MCF 10A (cell line): Measurements from ENCODE around the gene OLFM3. TPM values are rescaled to one million over a fixed set of nuclear protein-coding genes. Genes with fewer than 3 reads are reported as not detected.

Source experiments
- BruUV-seq: library from RNA; stranded (reverse); fragments of 400-500 nt; replicated peaks from 2 replicates; lab custom pipeline; 2021; lab: Mats Ljungman, UMichigan
- CTCF ChIA-PET: fragments of 300-600 bp; sonication (Branson Sonifier 250); formaldehyde crosslinking; extraction: SDS; loops from one replicate; lab custom pipeline; 2021; ENCODE audit warnings: antibody characterized with exemption, inconsistent platforms; lab: Yijun Ruan, JAX
- POLR2A ChIA-PET: fragments of 300-600, 350-650 bp; sonication (Branson Sonifier 250); formaldehyde crosslinking; extraction: SDS; loops from one replicate; lab custom pipeline; 2020; ENCODE audit warnings: antibody characterized with exemption, inconsistent platforms; lab: Yijun Ruan, JAX
- DNase-seq: peaks from one replicate; pipeline ENCODE4 v3.0.0-alpha.2; 2018; ENCODE audit not compliant: unreplicated experiment
- H3K27ac Mint-ChIP-seq: one replicate; pipeline ENCODE4 v1.8.0; 2022; ENCODE audit warnings: mild to moderate bottlenecking, low read depth, mixed read lengths; ENCODE audit not compliant: unreplicated experiment
- H3K27me3 Mint-ChIP-seq: one replicate; pipeline ENCODE4 v1.8.0; 2022; ENCODE audit warnings: mixed read lengths; ENCODE audit not compliant: insufficient read depth, unreplicated experiment
- H3K36me3 Mint-ChIP-seq: one replicate; pipeline ENCODE4 v1.8.0; 2022; ENCODE audit warnings: mild to moderate bottlenecking, moderate library complexity, mixed read lengths; ENCODE audit not compliant: insufficient read depth, unreplicated experiment
- H3K4me1 Mint-ChIP-seq: one replicate; pipeline ENCODE4 v1.8.0; 2022; ENCODE audit warnings: mixed read lengths; ENCODE audit not compliant: insufficient read depth, unreplicated experiment
- H3K4me3 Mint-ChIP-seq: one replicate; pipeline ENCODE4 v1.8.0; 2022; ENCODE audit warnings: mild to moderate bottlenecking, moderate library complexity, mixed read lengths; ENCODE audit not compliant: unreplicated experiment
- H3K9me3 Mint-ChIP-seq: one replicate; pipeline ENCODE4 v1.8.0; 2022; ENCODE audit warnings: mixed read lengths; ENCODE audit not compliant: unreplicated experiment
- CTCF ChIP-seq: fragments of 200-600 bp; IDR thresholded peaks from one replicate; pipeline ENCODE4 v1.8.0; 2022; ENCODE audit warnings: antibody characterized with exemption, mild to moderate bottlenecking; ENCODE audit not compliant: unreplicated experiment
- intact Hi-C: fragments of 100-400 bp; cut with micrococcal nuclease; formaldehyde crosslinking; loops from 2 replicates; pipeline ENCODE4 v1.14.1; 2022
- total RNA-seq: library from RNA; stranded (reverse); gene quantifications from 2 replicates; pipeline ENCODE4 v1.2.3, GENCODE V29; 2022

Gene OLFM3
- total RNA-seq, 1 experiment from 2014 or later: not detected

- intact Hi-C loops: no loop called here
- H3K27me3 Mint-ChIP-seq: peaks cover 87% of the 10 kb centered on the region
- TF ChIP-seq CTCF: no peak
- no peaks in the 10 kb centered on the region for H3K36me3 Mint-ChIP-seq
- BruUV-seq: no TSS peak
- no peaks in the 10 kb centered on the region for H3K4me1 Mint-ChIP-seq
- ChIA-PET POLR2A (no interaction called here), CTCF (interaction anchor here (0.7 kb wide), 1 partner anchor 1141 kb away, joined by 3 read pairs; no protein-coding TSS in a partner anchor)
- H3K4me3 Mint-ChIP-seq: no peak overlapping the region
- H3K27ac Mint-ChIP-seq: no peak overlapping the region
- DNase-seq: no peak
- no peaks in the 10 kb centered on the region for H3K9me3 Mint-ChIP-seq
Observed at GRCh38 chr1:101965341-101965740, 31.4 kb downstream of the OLFM3 start.

- DNase-seq: no peak
- POLR2A ChIA-PET: no interaction called here
- H3K27me3 Mint-ChIP-seq: peaks cover 83% of the 10 kb centered on the region
- no peak for TF ChIP-seq CTCF
- CTCF ChIA-PET: no interaction called here
- BruUV-seq: no TSS peak
- no peak overlapping the region for H3K27ac Mint-ChIP-seq
- H3K4me1 Mint-ChIP-seq: no peaks in the 10 kb centered on the region
- no peak overlapping the region for H3K4me3 Mint-ChIP-seq
- intact Hi-C loops: no loop called here
- no peaks in the 10 kb centered on the region for H3K9me3 Mint-ChIP-seq
- H3K36me3 Mint-ChIP-seq: no peaks in the 10 kb centered on the region
Observed at GRCh38 chr1:101964708-101965107, 32.0 kb downstream of the OLFM3 start.

- TF ChIP-seq CTCF: no peak
- CTCF ChIA-PET: interaction anchor here (0.9 kb wide), 1 partner anchor 11 kb away, joined by 4 read pairs; no protein-coding TSS in a partner anchor
- DNase-seq: no peak
- intact Hi-C loops: no loop called here
- Mint-ChIP-seq H3K4me3 (no peak overlapping the region), H3K9me3 (no peaks in the 10 kb centered on the region), H3K36me3 (no peaks in the 10 kb centered on the region), H3K27ac (no peak overlapping the region), H3K27me3 (peaks cover 80% of the 10 kb centered on the region), H3K4me1 (no peaks in the 10 kb centered on the region)
- POLR2A ChIA-PET: no interaction called here
- BruUV-seq: no TSS peak
Observed at GRCh38 chr1:101960142-101960541, 36.6 kb downstream of the OLFM3 start.

GRCh38 chr1:101959456-101959855, 37.3 kb downstream of the OLFM3 start:
- ChIA-PET CTCF (interaction anchor here (0.7 to 0.9 kb wide), 2 partner anchors 12 to 234 kb away, joined by 3 to 4 read pairs; no protein-coding TSS in a partner anchor), POLR2A (no interaction called here)
- Mint-ChIP-seq H3K4me3 (no peak overlapping the region), H3K9me3 (no peaks in the 10 kb centered on the region), H3K36me3 (no peaks in the 10 kb centered on the region), H3K4me1 (no peaks in the 10 kb centered on the region), H3K27me3 (peaks cover 80% of the 10 kb centered on the region), H3K27ac (no peak overlapping the region)
- intact Hi-C loops: no loop called here
- peak; percentile 8 for DNase-seq
- BruUV-seq: no TSS peak
- no peak for TF ChIP-seq CTCF
